GM11168 (cell line): ENCODE measurements around the gene CD83.

Source experiments
- in situ Hi-C: fragments of 300-500 bp; cut with MboI; formaldehyde crosslinking; loops from one replicate; pipeline ENCODE4 v1.12.0; 2022; ENCODE audit warnings: low sequenced_read_pairs; ENCODE audit not compliant: unreplicated experiment

CD83 gene, protein sequence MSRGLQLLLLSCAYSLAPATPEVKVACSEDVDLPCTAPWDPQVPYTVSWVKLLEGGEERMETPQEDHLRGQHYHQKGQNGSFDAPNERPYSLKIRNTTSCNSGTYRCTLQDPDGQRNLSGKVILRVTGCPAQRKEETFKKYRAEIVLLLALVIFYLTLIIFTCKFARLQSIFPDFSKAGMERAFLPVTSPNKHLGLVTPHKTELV

DNA sequence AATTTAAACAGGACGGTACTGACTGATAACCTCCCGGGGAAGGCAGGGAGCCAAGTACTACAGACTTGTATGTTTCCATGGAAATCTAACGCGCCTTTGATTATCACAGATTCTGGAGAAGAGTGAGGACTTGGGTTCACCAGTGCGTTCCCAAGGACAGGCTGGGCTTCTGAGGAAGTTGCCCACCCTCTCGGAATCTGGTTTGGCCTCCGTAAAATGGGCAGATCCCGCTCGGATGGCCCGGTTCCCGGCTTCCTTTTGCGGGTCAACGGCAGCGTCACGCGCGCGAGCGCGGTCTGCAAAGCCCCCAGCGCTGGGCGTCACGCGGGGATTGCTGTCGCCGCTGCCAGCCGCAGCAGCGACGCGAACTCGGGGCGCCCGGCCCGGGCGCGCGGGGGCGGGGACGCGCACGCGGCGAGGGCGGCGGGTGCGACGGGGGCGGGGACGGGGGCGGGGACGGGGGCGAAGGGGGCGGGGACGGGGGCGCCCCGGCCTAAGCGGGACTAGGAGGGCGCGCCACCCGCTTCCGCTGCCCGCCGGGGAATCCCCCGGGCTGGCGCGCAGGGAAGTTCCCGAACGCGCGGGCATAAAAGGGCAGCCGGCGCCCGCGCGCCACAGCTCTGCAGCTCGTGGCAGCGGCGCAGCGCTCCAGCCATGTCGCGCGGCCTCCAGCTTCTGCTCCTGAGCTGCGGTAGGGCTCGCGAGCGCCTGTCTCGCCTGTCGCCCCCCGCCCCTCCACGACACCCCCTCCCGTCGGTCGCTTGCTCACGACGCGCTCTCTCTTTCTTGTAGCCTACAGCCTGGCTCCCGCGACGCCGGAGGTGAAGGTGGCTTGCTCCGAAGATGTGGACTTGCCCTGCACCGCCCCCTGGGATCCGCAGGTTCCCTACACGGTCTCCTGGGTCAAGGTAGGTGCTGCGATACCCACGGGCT is at the start of gene CD83:
Gene CD83 (plus strand): TSS at position 615 of the 933 bp plus-strand sequence. CDS start 40 bp downstream, at position 655.
- in situ Hi-C loops = no loop called here

DNA sequence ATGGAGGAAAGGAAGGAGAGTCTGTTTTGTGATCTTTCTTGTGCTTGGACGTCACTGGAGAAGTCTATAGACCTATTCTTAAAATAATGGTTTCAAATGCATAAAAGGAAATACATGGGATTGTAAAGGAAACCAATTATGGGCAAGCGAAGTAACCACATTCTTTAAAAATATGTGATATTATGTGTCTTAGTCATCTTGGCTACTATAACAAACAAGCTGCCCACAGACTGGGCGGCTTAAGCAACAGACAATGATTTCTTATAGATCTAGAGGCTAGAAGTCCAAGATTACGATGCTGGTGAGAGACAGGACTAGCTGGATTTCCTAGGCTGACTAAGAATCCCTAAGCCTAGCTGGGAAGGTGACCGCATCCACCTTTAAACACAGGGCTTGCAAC is 49.4 kb upstream of the CD83 start:
- in situ Hi-C loops = loop anchor here (25.0 kb wide), 1 partner anchor 281 kb away; no protein-coding TSS in a partner anchor

DNA sequence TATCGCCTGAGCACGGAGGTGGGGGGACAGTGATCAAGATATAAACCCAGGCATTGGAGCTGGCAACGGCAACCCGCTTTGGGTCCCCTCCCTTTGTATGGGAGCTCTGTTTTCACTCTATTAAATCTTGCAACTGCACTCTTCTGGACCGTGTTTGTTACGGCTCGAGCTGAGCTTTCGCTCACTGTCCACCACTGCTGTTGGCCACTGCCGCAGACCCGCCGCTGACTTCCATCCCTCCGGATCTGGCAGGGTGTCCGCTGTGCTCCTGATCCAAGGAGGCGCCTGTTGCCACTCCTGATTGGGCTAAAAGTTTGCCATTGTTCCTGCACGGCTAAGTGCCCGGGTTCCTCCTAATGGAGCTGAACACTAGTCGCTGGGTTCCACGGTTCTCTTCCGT is 48.9 kb upstream of the CD83 start:
- in situ Hi-C loops = loop anchor here (25.0 kb wide), 1 partner anchor 281 kb away; no protein-coding TSS in a partner anchor

DNA sequence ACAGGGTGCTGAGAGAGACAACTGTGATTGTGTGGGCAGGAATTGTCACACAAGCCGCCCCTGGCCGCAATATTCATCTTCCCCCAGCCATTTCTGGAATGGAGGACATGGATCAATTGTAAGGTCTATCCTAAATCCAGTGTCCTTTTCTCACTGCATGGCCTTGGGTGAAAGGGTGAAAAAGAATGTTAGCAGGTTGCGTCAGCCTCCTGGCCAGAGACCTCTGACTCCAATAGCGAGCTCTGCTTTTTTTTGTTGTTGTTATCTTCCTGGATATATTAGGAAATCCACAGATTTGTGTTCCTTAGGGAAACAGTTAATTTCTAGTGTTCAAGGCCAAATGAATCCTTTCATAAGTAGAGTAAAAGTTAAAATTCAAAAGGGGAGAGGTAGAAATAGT is 47.1 kb upstream of the CD83 start:
- in situ Hi-C loops = loop anchor here (25.0 kb wide), 1 partner anchor 283 kb away; no protein-coding TSS in a partner anchor

DNA sequence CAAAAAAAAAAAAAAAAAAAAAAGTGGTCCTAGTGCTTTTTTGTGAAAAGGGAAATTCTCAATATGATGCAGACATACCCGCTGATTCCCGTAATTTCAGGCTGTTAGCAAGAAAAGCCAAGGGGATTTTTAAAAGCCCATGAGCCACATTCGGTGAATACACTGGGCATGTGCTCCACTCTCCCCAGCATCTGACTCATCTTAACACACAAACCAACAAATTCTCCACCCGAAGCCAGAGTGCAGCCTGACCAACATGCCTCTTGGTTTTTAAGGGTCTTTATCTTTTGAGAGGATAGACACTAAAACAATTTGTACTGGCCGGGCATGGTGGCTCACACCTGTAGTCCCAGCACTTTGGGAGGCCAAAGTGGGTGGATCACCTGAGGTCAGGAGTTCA is 45.5 kb upstream of the CD83 start:
- in situ Hi-C loops = loop anchor here (25.0 kb wide), 1 partner anchor 285 kb away; no protein-coding TSS in a partner anchor

DNA sequence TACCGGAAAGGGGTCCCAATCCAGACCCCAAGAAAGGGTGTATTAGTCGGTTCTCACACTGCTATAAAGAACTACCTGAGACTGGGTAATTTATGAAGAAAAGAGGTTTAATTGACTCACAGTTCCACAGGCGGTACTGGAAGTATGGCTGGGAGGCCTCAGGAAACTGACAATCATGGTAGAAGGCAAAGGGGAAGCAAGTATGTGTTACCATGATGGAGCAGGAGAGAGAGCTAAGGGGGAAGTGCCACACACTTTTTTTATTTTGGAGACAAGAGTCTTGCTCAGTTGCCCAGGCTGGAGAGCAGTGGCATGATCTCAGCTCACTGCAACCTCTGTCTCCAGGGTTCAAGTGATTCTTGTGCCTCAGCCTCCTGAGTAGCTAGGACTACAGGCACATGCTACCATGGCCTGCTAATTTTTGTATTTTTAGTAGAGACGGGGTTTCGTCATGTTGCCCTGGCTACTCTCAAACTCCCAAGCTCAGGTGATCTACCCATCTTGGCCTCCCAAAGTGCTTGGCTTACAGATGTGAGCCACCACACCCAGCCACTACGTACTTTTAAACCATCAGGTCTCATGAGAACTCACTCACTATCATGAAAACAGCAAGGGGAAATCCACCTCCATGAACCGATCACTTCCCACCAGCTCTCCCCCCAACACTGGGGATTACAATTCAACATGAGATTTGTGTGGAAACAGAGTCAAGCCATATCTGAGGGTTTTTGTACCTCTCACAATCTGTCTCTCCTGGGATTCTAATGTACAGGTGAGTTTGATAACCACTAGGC is 43.8 kb upstream of the CD83 start:
- in situ Hi-C loops = loop anchor here (25.0 kb wide), 1 partner anchor 286 kb away; no protein-coding TSS in a partner anchor

DNA sequence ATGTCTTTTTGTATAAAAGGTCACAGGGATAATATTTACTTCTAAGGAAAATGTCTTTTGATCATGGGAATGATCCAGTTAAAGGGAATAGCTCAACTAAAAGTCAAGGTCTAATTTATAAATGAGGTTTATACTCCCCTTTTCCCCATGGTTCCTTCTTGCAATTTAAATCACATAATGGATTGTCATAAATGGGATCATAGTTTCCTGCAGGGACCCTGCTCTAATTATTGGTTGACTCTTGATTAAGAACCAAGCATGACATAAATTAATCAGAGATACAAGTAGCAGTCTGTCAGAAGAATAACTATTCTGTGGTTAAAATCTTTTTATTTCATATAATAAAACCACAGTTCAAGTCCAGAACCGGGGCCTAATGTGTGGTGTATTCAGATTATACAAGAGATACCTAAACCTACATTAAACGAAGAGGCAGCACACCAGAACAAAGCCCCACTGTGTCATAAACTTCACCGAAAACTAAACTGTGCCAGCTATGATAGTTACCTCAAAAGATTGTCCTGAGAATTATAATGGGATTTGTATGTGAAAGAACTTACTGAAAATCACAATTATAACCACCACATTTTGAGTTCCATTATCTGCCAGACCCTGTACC is 43.0 kb upstream of the CD83 start:
- in situ Hi-C loops = loop anchor here (25.0 kb wide), 1 partner anchor 287 kb away; no protein-coding TSS in a partner anchor

DNA sequence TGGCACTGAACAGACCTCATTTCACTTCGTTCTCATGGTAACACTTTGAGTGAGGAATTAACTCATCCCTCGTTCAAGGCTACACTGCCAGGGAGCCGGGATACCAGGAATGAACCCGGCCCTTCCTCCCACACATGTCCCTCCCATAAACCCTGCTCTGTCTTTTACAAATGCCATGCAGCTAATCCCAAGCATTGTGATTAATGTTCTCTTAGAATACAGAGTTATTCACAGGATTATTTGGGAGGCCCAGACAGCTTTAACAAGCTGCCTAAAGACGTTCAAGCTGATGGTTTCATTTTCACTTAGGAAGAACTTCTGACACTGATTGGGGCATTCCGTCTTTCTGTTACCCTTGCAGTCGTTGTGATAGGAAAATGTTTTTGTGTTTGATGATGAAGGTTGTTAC is 42.5 kb upstream of the CD83 start:
- in situ Hi-C loops = no loop called here

DNA sequence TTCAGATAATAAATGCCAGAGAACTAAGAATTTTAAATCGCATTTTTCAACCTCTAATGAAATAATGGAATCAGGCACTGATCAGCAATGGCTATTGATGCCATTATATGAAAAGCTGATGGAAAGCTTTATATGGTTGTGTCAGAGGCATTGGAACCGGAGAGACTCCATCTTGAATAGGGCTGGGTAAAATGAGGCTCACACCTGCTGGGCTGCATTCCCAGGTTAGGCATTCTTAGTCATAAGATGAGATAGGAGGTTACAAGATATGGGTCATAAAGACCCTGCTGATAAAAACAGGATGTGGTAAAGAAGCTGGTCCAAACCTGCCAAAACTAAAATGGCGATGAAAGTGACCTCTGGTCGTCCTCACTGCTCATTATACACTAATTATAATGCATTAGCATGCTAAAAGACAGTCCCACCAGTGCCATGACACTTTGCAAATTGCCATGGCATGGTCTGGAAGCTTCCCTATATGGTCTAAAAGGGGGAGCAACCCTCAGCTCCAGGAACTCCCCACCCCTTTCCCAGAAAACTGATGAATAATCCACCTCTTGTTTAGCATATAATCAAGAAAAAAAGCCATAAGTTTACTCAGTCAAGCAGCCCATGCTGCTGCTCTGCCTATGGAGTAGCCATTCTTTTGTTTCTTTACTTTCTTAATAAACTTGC is 40.2 kb upstream of the CD83 start:
- in situ Hi-C loops = no loop called here

DNA sequence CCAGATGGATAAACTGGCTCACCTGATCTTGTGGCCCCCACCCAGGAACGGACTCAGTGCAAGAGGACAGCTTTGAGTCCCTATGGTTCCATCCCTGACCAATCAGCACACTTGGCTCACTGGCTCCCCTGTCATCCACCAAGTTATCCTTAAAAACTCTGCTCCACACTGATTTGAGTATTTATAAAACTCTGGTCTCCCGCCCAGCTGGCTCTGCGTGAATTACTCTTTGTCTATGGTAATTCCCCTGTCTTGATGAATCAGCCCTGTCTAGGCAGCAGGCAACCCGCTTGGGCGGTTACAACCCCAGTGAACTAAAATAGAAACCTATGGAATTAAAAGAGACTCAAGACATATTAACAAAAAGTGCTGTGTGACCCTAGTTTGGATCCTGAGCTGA is 38.1 kb upstream of the CD83 start:
- in situ Hi-C loops = no loop called here

DNA sequence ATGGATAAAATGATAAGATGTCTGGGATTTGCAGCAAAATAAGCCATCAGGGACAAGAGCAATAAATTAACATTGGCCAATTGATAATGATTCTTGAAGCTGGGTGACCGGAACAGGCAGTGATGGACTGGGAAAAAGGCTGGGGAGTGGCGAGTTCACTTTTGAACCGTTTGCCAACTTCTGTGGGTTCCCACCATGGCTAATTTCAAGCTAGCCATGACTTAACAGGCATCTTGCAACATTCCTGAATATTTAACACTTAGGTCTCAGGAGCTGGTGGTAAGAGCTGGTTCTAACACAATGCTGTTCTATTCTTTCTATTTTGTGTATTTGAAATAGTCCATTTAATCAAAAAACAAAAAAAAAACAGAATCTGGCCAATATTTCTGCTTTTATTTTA is 37.6 kb upstream of the CD83 start:
- in situ Hi-C loops = no loop called here

DNA sequence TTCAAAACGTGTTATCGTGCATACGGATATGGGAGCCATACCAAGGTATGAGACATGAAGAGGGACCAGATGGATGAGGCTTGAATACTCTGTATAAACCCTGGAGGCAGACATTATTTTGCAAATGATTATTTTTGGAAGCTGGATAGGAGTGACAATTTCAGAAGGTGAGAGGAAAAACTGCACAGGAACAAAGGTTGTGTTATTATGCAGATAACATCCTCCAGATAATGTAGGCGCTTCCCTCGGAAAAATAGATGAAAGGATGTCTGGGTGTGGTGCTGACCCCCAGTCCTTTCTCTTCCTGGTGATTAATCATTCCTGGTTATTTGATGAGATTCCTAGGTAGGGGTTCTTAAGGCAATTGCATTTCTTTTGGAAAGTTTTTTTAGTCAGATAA is 36.4 kb upstream of the CD83 start:
- in situ Hi-C loops = no loop called here

DNA sequence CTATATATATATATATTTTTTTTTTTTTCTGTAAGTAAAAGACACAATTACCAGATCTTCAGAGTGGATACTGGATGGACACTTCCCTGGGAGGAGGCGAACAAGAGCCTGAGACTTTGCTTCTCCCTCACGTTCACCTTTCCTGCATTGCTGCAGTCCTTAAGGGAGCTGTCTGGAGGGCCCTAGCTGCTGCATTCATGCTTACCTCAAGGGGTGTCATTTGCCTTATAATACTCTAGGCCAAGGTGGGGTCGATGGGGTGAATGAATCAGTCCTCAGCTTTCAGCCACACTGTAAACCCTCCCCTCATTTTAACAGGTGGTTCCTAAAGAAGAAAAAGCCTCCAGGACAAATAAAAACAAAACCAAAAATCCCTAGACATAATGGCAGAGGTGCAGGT is 34.8 kb upstream of the CD83 start:
- in situ Hi-C loops = no loop called here

DNA sequence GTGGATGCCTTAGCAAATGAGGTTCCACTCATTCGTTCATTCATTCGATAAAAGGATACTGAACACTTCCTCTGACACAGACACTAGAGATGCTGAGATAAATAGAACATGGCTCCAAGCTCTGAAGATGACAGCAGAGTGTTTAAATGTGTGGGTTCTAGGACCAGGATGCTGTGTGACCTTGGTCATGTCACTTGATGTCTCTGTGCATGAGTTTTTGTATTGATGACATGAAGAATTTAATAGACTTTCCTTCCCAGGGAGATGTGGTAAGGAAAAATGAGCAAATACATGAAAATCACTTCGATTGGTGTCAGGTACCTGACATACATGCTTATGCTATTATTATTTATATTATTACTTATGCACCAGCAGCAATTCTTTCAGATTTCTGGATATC is 34.3 kb upstream of the CD83 start:
- in situ Hi-C loops = no loop called here

DNA sequence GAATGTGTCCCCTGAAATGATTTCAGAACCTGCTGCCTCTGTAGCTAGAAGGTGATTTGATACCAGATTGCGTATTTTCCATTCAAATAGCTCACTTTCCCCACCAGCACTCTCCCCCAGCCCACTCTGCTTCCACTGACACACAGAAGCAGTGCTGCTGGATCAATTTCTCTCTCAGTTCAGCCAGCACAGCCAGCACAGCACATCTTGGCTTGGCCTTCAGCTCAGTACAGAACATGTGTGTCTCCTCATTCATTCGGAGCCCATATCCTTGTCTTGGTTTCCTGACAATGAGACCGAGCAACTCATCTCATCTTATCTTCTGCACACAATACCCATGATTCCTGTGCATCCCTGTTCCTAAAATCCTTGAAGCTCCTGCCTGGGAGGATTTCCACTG is 33.8 kb upstream of the CD83 start:
- in situ Hi-C loops = no loop called here

DNA sequence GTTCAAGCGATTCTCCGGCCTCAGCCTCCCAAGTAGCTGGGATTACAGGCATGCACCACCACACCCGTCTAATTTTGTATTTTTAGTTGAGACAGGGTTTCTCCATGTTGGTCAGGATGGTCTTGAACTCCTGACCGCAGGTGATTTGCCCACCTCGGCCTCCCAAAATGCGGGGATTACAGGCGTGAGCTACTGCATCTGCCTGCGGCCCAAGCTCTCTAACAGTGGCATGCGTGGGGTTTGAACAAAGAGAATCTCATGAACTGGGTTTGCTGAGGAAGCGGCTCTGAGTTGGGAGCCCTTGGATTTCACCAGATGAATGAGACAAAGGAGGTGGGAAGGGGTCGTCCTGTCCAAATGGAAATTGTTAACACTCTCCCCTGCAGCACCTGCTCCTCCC is 33.2 kb upstream of the CD83 start:
- in situ Hi-C loops = no loop called here

DNA sequence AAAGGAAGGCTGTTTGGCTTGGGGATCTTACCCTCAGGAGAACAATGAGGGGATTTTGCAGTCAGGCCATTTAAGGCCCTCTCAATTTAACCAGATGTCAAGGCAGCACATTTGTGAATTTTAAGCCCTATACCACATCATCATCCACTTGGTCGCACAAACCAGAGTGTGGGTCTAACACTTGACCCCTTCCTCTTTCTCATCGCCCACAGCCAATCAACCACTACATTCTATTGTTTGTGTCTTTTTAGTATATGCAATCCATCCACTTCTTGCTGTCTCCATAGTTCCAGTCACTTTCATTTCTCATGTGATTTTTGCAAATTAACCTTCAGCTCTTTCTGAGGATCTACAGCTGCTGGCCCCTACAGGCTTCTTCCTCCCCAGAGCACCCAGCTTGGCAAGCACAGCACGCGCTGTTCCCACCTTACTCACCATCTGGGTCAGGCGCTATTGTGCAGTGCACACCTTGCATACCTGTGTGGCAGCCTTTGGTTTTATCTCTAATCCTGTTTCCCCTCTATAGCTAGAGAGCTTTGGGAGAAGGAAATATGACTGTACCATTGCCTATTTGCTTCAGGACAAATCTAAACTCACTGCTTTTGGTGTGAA is 32.3 kb upstream of the CD83 start:
- in situ Hi-C loops = no loop called here

DNA sequence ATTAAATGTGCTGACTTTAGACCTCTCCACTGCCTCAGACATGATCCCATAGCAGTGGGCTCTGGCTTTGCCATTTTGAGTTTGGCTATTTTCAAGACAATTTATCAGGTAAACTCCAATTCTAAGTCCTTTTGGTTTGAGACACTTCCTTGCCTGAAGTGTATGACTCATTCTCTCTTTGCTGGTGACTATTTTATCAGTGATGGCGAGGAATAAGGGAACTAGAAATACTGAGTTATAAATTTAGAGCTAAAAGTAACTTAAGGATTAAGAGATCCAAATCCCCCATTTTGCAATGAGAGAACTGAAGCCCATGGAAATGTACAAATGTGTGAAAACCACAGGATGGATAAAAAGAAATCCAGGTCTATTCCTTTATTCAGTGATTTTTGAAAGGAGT is 30.9 kb upstream of the CD83 start:
- in situ Hi-C loops = no loop called here

DNA sequence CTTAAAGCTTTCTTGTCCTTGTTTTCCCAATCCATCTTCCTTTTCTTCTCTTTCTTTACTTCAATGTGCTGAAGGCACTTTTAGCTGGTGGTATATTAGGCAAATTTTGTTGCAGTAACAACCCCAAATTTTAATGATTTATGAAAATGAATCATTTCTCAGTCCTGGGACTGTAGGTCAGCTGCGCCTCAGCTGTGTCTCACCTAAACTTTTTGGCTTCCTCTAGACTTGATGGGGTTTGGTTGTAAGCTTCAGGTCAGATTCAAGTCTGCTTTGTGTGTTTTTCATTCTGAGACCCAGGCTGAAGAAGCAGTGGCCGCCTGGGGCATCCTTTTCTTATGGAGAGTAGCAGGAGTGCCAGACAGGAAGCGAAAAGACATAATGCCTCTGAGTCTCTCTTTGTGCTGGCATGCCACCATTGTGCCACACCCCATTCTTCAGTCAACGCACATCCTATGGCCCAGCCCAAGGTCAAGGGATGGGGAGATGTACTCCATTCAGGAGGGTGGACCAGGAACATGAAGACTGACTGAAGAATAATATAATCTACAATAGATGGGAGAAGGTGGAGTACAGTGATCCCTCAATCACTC is 28.9 kb upstream of the CD83 start:
- in situ Hi-C loops = no loop called here
